ENCODE data around the gene ZFAND2B. TPM values are rescaled to one million over a fixed set of nuclear protein-coding genes. Genes with fewer than 3 reads are reported as not detected.

ZFAND2B gene, protein sequence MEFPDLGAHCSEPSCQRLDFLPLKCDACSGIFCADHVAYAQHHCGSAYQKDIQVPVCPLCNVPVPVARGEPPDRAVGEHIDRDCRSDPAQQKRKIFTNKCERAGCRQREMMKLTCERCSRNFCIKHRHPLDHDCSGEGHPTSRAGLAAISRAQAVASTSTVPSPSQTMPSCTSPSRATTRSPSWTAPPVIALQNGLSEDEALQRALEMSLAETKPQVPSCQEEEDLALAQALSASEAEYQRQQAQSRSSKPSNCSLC
- 21.5 and 30.0 TPM in 2 replicates for total RNA-seq (2014; rRNA removed; shearing (Covaris generic))
- 13.1 and 16.3 TPM in 2 replicates for polyA plus RNA-seq (2016; fragmentation: Nextera tagmentation; extraction: Ambion mirVana)
- long read RNA-seq, transcript ZFAND2B-212 (10 exons, 1,199 nt), result major isoform, 6 of 11 reads
- long read RNA-seq, partial matches to known transcripts, result 1 of 11 reads
- long read RNA-seq, other reads (novel, unspliced or antisense), result 2 of 11 reads

DNA sequence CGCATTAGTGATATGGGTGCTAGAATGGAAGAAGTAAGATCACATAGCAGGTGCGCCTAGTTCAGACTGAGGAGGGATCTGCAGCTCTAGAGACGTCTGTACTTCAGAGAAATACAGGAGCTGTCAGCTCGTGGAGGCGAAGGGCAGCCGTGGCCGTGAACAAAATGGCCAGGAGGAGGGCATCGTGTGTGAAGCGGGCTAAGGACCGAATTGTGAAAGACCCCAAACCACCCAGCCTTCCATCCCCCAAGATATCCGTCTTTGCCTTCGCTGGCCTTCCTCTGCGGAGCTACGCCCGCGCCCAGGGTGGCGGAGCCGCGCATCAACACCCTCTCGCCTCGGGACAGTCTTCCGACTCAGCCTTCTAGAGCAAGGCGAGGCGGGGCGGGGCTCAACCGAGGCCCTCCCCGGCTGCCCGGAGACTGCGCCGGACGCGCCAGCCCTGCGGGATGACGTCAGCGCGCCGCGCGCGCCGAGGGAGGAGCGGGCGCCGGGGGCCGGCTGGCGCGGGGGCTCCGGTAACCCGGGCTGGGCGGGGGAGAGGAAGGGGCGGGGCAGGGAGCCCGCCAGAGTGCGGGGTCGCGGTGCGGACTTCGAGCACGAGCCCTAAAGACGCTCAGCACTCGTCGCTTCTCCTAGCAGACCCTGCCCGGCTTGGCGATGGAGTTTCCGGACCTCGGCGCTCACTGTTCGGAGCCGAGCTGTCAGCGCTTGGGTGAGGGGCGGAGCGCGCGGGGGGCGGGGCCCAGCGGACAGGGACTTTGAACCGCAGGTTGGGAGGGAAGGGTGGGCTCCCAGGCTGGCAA is at the start of gene ZFAND2B:
Gene ZFAND2B, plus strand, starts transcription at position 455 of the 806 bp plus-strand sequence. Its CDS starts 206 bp downstream, at position 661.
- H3F3A ChIP-seq (replicated peaks; ENCODE audit: low read depth), result peaks cover 15% of the 10 kb centered on the region; the same call in 1 of the 2 replicates
- 0 out of 2 replicates have a peak within 1 kb of the TSS, but pooled peaks have one; percentile 74 for H3K27ac ChIP-seq (ENCODE audit: low read depth)
- Mint-ChIP-seq H3K4me1 (peaks cover 13% of the 10 kb centered on the region; the same call in 2 of the 3 replicates), H3K36me3 (ENCODE audit: low read depth) (peaks cover 27% of the 10 kb centered on the region), H3K9me3 (peaks cover 2% of the 10 kb centered on the region; the same call in 1 of the 3 replicates), H3K4me3 (peak within 1 kb of the TSS; percentile 88), H3K27me3 (ENCODE audit: insufficient read depth, low read depth, poor library complexity) (peaks cover 10% of the 10 kb centered on the region), H3K27ac (peak within 1 kb of the TSS; percentile 87)
- H2AFZ ChIP-seq, result peak within 1 kb of the TSS; percentile 98
- TF ChIP-seq CREB1 (CRISPR knock-in tag; IDR thresholded peaks at IDR 0.05; ENCODE audit: low read depth) (peak; percentile 92), JUNB (IDR thresholded peaks at IDR 0.05; ENCODE audit: unreplicated experiment) (no peak), EZH2phosphoT487 (IDR thresholded peaks at IDR 0.05; ENCODE audit: unreplicated experiment) (no peak), EZH2 (IDR thresholded peaks at IDR 0.05; ENCODE audit: low read depth, unreplicated experiment) (no peak), POLR2AphosphoS5 (IDR thresholded peaks at IDR 0.05; ENCODE audit: low read depth) (peak; percentile 97)
- TF ChIP-seq, protein P1, sequence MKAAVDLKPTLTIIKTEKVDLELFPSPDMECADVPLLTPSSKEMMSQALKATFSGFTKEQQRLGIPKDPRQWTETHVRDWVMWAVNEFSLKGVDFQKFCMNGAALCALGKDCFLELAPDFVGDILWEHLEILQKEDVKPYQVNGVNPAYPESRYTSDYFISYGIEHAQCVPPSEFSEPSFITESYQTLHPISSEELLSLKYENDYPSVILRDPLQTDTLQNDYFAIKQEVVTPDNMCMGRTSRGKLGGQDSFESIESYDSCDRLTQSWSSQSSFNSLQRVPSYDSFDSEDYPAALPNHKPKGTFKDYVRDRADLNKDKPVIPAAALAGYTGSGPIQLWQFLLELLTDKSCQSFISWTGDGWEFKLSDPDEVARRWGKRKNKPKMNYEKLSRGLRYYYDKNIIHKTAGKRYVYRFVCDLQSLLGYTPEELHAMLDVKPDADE (IDR thresholded peaks at IDR 0.05), result peak; percentile 47; the same call in 1 of the 2 replicates
- H3K4me1 ChIP-seq (ENCODE audit: insufficient read depth), result peaks cover 15% of the 10 kb centered on the region
- H3K79me2 ChIP-seq (replicated peaks; ENCODE audit: insufficient read depth), result no peaks in the 10 kb centered on the region
- peak within 1 kb of the TSS; percentile 96 for H3K4me2 ChIP-seq
- ATAC-seq (peak; percentile 98), DNase-seq (ENCODE audit: low spot score) (peak; percentile 97)
- H3K36me3 ChIP-seq (ENCODE audit: insufficient read depth), result no peaks in the 10 kb centered on the region; the same call in 1 of the 2 replicates
- H3K27me3 ChIP-seq (ENCODE audit: insufficient read depth), result no peaks in the 10 kb centered on the region
- H3K4me3 ChIP-seq, result peak within 1 kb of the TSS; percentile 84
- no peaks in the 10 kb centered on the region for H3K9me2 ChIP-seq (ENCODE audit: insufficient read depth)
- H4K20me1 ChIP-seq (replicated peaks; ENCODE audit: insufficient read depth), result no peaks in the 10 kb centered on the region; the same call in 1 of the 2 replicates

DNA sequence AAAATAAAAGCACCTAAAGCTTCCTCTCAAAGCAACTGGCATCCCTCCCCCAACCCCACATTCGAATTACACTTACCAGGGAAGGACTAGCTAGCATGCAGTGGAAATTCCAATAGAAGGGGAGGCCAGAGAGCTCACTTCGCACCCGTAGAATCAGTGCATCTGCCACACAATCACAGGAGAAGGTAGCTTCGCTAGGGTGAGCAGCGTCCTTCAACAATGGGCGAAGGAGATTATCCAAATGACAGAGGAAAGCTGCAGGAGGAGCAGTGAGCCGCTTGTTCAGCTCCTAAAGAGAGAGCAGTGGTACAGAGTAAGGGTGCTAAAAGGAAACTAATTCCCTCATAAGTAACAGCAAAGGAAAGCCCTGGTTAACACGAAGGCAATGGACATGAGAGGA is 49.2 kb upstream of the ZFAND2B start:
- peaks cover 11% of the 10 kb centered on the region for H3K27me3 Mint-ChIP-seq (ENCODE audit: insufficient read depth, low read depth, poor library complexity)
- Histone ChIP-seq H2AFZ (no peak overlapping the region), H3K27me3 (ENCODE audit: insufficient read depth) (no peaks in the 10 kb centered on the region), H3K4me1 (ENCODE audit: insufficient read depth) (peaks cover 4% of the 10 kb centered on the region; the same call in 1 of the 2 replicates), H3K36me3 (ENCODE audit: insufficient read depth) (no peaks in the 10 kb centered on the region; the same call in 1 of the 2 replicates), H3K79me2 (replicated peaks; ENCODE audit: insufficient read depth) (peaks cover 7% of the 10 kb centered on the region; the same call in 1 of the 2 replicates), H3K4me3 (no peak overlapping the region), H3K9me2 (ENCODE audit: insufficient read depth) (no peaks in the 10 kb centered on the region), H4K20me1 (replicated peaks; ENCODE audit: insufficient read depth) (no peaks in the 10 kb centered on the region; the same call in 1 of the 2 replicates), H3K4me2 (no peak overlapping the region), H3F3A (replicated peaks; ENCODE audit: low read depth) (0 out of 2 replicates have a peak, but pooled peaks cover 3% of the 10 kb centered on the region), H3K27ac (ENCODE audit: low read depth) (peak overlapping the region; percentile 58; the same call in 1 of the 2 replicates)
- H3K9me3 Mint-ChIP-seq, result no peaks in the 10 kb centered on the region
- no peak overlapping the region for H3K4me3 Mint-ChIP-seq
- peaks cover 6% of the 10 kb centered on the region; the same call in 2 of the 3 replicates for H3K36me3 Mint-ChIP-seq (ENCODE audit: low read depth)
- no peak overlapping the region for H3K27ac Mint-ChIP-seq
- ATAC-seq (no peak), DNase-seq (ENCODE audit: low spot score) (peak; percentile 10)
- H3K4me1 Mint-ChIP-seq, result peaks cover 20% of the 10 kb centered on the region
- TF ChIP-seq, protein P1 (IDR thresholded peaks at IDR 0.05), result no peak
- TF ChIP-seq STAT1 (IDR thresholded peaks at IDR 0.05; ENCODE audit: unreplicated experiment) (no peak), CTCF (conservative IDR thresholded peaks at IDR 0.05; ENCODE audit: low read depth in 2 of 2) (no peak)

Data from GM23338 (cell line).